Smooth muscle cell (in vitro differentiated cells): ENCODE data around the gene MLX. TPM values are rescaled to one million over a fixed set of nuclear protein-coding genes. Genes with fewer than 3 reads are reported as not detected.
"Not testable (repeated sequence)": the region's sequence is repeated elsewhere in the genome, so short reads cannot be mapped to it uniquely, and the experiment has no call there.

Source experiments
- DNase-seq: peaks from one replicate; lab custom pipeline; 2025; ENCODE audit not compliant: unreplicated experiment; lab: John Stamatoyannopoulos, UW
- H2AFZ ChIP-seq: fragments of 200-600 bp; sonication (generic); 2 replicates; pipeline ENCODE4 v1.6.0; 2016; ENCODE audit warnings: antibody characterized with exemption, low read depth, mild to moderate bottlenecking
- H3F3A ChIP-seq: fragments of 200-600 bp; sonication (generic); 2 replicates; pipeline ENCODE4 v1.6.0; 2017; ENCODE audit warnings: antibody characterized with exemption, low read depth
- H3K27ac ChIP-seq: fragments of 200-600 bp; sonication (generic); 2 replicates; pipeline ENCODE4 v1.5.1; 2016; ENCODE audit warnings: low read depth, mild to moderate bottlenecking
- H3K27me3 ChIP-seq: fragments of 200-600 bp; sonication (generic); 2 replicates; pipeline ENCODE4 v1.6.1; 2016; ENCODE audit warnings: low read depth, mild to moderate bottlenecking
- H3K36me3 ChIP-seq: fragments of 200-600 bp; sonication (generic); 2 replicates; pipeline ENCODE4 v1.5.1; 2016; ENCODE audit warnings: low read depth
- H3K4me1 ChIP-seq: fragments of 200-600 bp; sonication (generic); 2 replicates; pipeline ENCODE4 v1.5.1; 2016; ENCODE audit warnings: low read depth
- H3K4me2 ChIP-seq: fragments of 200-600 bp; sonication (generic); 2 replicates; pipeline ENCODE4 v1.6.0; 2016; ENCODE audit warnings: mild to moderate bottlenecking
- H3K4me3 ChIP-seq: fragments of 200-600 bp; sonication (generic); 2 replicates; pipeline ENCODE4 v1.5.1; 2016; ENCODE audit warnings: mild to moderate bottlenecking
- H3K79me2 ChIP-seq: fragments of 200-600 bp; sonication (generic); 2 replicates; pipeline ENCODE4 v1.6.0; 2016; ENCODE audit warnings: low read depth, mild to moderate bottlenecking
- H3K9ac ChIP-seq: fragments of 200-600 bp; sonication (generic); 2 replicates; pipeline ENCODE4 v1.6.0; 2016; ENCODE audit warnings: low read depth
- H3K9me3 ChIP-seq: fragments of 200-600 bp; sonication (generic); replicated peaks from 2 replicates; pipeline ENCODE4 v1.5.1; 2016; ENCODE audit warnings: low read depth
- H4K20me1 ChIP-seq: fragments of 200-600 bp; sonication (generic); 2 replicates; pipeline ENCODE4 v1.6.0; 2016; ENCODE audit warnings: low read depth
- WGBS: methylation state at CpG from one replicate; pipeline ENCODE4 v1.1.7; 2016; ENCODE audit warnings: low lambda C conversion rate; 5-methylcytosine and 5-hydroxymethylcytosine counted together
- polyA plus RNA-seq: library from polyadenylated mRNA; unstranded; fragments of >200 nt; fragmentation: Nextera tagmentation; extraction: Ambion mirVana; gene quantifications from 2 replicates; pipeline ENCODE4 v1.2.1, GENCODE V29; 2016
- total RNA-seq: library from RNA; depleted of rRNA; stranded (reverse); fragments of >200 nt; gene quantifications from 2 replicates; pipeline ENCODE4 v1.2.3, GENCODE V29; 2014
- TF ChIP-seq, protein P1 (sequence below): fragments of 200-600 bp; sonication (generic); IDR thresholded peaks from 2 replicates; pipeline ENCODE4 v1.5.1; 2017; ENCODE audit warnings: borderline replicate concordance, mild to moderate bottlenecking, antibody characterized with exemption; ENCODE audit not compliant: insufficient read depth, poor library complexity, severe bottlenecking

MLX gene
- total and polyA plus RNA-seq, 2 experiments from 2014 or later: 21.1 to 21.6 TPM

- Histone ChIP-seq H3K4me3 (peak overlapping the region; percentile 79), H3K27ac (no peak overlapping the region), H3K27me3 (no peaks in the 10 kb centered on the region), H3K4me1 (peaks cover 17% of the 10 kb centered on the region), H3F3A (no peaks in the 10 kb centered on the region), H3K36me3 (no peaks in the 10 kb centered on the region), H3K4me2 (peak overlapping the region; percentile 94), H4K20me1 (peaks cover 57% of the 10 kb centered on the region), H2AFZ (no peak overlapping the region), H3K9ac (peak overlapping the region; percentile 82), H3K9me3 (no peaks in the 10 kb centered on the region), H3K79me2 (peaks cover 73% of the 10 kb centered on the region)
- TF ChIP-seq, protein P1, sequence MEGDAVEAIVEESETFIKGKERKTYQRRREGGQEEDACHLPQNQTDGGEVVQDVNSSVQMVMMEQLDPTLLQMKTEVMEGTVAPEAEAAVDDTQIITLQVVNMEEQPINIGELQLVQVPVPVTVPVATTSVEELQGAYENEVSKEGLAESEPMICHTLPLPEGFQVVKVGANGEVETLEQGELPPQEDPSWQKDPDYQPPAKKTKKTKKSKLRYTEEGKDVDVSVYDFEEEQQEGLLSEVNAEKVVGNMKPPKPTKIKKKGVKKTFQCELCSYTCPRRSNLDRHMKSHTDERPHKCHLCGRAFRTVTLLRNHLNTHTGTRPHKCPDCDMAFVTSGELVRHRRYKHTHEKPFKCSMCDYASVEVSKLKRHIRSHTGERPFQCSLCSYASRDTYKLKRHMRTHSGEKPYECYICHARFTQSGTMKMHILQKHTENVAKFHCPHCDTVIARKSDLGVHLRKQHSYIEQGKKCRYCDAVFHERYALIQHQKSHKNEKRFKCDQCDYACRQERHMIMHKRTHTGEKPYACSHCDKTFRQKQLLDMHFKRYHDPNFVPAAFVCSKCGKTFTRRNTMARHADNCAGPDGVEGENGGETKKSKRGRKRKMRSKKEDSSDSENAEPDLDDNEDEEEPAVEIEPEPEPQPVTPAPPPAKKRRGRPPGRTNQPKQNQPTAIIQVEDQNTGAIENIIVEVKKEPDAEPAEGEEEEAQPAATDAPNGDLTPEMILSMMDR: no peak
- WGBS: 81% methylated on average over 3 of the region's 3 CpGs
- DNase-seq: no peak
Measured at GRCh38 chr17:42607769-42608168, 40.9 kb downstream of the MLX start.

GRCh38 chr17:42608305-42609181 lies 41.6 kb downstream of the MLX start:
- no peak for DNase-seq
- Histone ChIP-seq H3K4me2 (peak overlapping the region; percentile 94), H3K4me3 (peak overlapping the region; percentile 79), H4K20me1 (peaks cover 49% of the 10 kb centered on the region), H3F3A (no peaks in the 10 kb centered on the region), H3K9me3 (no peaks in the 10 kb centered on the region), H3K27me3 (no peaks in the 10 kb centered on the region), H2AFZ (peak overlapping the region; percentile 92), H3K36me3 (no peaks in the 10 kb centered on the region), H3K27ac (peak overlapping the region; percentile 66), H3K79me2 (peaks cover 66% of the 10 kb centered on the region), H3K9ac (peak overlapping the region; percentile 82), H3K4me1 (peaks cover 17% of the 10 kb centered on the region)
- WGBS: 2% methylated on average over 30 of the region's 30 CpGs
- TF ChIP-seq, protein P1: no peak

DNA sequence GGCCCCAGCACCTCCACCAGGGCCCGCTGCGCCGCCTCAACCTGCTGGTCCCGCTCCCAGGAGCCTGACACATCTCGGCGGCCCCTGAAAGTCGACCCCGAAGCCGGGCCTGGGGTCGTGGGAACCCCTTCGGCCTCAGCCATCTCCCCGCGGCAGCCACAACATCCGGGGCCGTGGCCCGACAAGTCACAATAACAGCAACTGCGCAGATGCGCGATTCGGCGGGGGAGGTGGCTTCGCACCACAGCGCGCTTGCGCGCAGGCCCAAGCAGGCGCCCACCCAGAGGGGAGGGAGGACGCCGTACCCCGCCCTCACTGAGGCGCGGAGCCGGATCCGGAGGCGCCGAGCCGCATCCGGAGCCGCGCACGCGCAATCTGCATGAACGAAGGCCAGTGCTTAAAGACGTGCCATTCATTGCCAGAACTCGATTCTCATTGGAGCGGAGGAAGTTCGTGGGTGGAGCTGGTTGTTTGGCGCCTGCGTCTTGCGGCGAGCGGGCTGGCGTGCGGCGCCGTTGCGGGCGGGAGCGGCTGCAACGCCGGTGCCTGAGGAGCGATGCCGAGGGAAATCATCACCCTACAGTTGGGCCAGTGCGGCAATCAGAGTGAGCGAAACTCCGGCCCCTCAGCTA lies 42.4 kb downstream of the MLX start, which contains the start of the genes RETREG3 and TUBG1:
Gene RETREG3, minus strand, starts transcription at position 193 of the 632 bp plus-strand sequence. Its CDS starts 50 bp downstream, at position 143.
Gene TUBG1, plus strand, starts transcription at position 502 of the 632 bp plus-strand sequence. Its CDS starts 55 bp downstream, at position 557.
- DNase-seq: peak; percentile 96
- Histone ChIP-seq H3K4me3 (peak within 1 kb of the TSS; percentile 79), H3K79me2 (peaks cover 59% of the 10 kb centered on the region), H2AFZ (peak within 1 kb of the TSS; percentile 93), H3K27me3 (no peaks in the 10 kb centered on the region), H4K20me1 (peaks cover 43% of the 10 kb centered on the region), H3F3A (no peaks in the 10 kb centered on the region), H3K4me2 (peak within 1 kb of the TSS; percentile 94), H3K36me3 (no peaks in the 10 kb centered on the region), H3K27ac (peak within 1 kb of the TSS; percentile 73), H3K9ac (peak within 1 kb of the TSS; percentile 82), H3K4me1 (peaks cover 17% of the 10 kb centered on the region), H3K9me3 (no peaks in the 10 kb centered on the region)
- TF ChIP-seq, protein P1: peak; percentile 32
- under 1% methylated on average over 66 of the region's 66 CpGs for WGBS

- H3K79me2 ChIP-seq: peaks cover 51% of the 10 kb centered on the region
- WGBS: 13% methylated on average over 34 of the region's 42 CpGs
- peaks cover 35% of the 10 kb centered on the region for H4K20me1 ChIP-seq
- peak overlapping the region; percentile 93 for H2AFZ ChIP-seq
- DNase-seq, H3K27me3 ChIP-seq, H3F3A ChIP-seq, H3K36me3 ChIP-seq, H3K9me3 ChIP-seq: not testable (repeated sequence)
- H3K9ac ChIP-seq: peak overlapping the region; percentile 75
- H3K4me1 ChIP-seq: peaks cover 17% of the 10 kb centered on the region
- peak overlapping the region; percentile 79 for H3K4me3 ChIP-seq
- H3K27ac ChIP-seq: peak overlapping the region; percentile 73
- peak overlapping the region; percentile 93 for H3K4me2 ChIP-seq
Measured at GRCh38 chr17:42609814-42610801, 43.2 kb downstream of the MLX start.
